ENCODE measurements around the gene SELENOI.

DNA sequence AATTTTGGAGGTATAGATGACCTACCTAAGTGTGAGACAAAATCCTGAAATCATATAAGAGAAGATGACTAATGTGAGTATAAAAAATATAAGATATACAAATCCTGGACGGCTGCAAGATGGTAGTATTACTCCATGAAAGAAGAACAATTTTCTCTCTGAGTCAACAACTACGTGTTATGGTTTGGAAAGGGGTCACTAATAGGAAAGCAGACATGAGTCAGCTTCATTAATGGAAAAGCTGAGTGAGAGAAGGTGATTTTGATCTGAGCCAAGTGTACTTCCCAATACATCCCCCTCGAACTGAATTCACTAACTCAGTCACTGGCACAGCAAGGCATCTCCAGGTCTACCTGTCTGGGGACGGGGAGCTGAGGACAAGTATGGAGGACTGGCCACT is 20.1 kb upstream of the SELENOI start:
- TF ChIP-seq, protein P1, sequence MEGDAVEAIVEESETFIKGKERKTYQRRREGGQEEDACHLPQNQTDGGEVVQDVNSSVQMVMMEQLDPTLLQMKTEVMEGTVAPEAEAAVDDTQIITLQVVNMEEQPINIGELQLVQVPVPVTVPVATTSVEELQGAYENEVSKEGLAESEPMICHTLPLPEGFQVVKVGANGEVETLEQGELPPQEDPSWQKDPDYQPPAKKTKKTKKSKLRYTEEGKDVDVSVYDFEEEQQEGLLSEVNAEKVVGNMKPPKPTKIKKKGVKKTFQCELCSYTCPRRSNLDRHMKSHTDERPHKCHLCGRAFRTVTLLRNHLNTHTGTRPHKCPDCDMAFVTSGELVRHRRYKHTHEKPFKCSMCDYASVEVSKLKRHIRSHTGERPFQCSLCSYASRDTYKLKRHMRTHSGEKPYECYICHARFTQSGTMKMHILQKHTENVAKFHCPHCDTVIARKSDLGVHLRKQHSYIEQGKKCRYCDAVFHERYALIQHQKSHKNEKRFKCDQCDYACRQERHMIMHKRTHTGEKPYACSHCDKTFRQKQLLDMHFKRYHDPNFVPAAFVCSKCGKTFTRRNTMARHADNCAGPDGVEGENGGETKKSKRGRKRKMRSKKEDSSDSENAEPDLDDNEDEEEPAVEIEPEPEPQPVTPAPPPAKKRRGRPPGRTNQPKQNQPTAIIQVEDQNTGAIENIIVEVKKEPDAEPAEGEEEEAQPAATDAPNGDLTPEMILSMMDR (IDR thresholded peaks at IDR 0.05): no peak
- TF ChIP-seq POLR2A (IDR thresholded peaks at IDR 0.05): no peak

Data from body of pancreas (tissue), 4 donors.